GM18873 (cell line): ENCODE data around the gene GLRA3.
"Not testable (repeated sequence)": the region's sequence is repeated elsewhere in the genome, so short reads cannot be mapped to it uniquely, and the experiment has no call there.

Experiments used
- ATAC-seq: cut with Tn5 transposase; IDR thresholded peaks from one replicate; pipeline ENCODE4 v1.9.1; 2021; ENCODE audit warnings: mild to moderate bottlenecking, moderate library complexity, moderate number of reproducible peaks; ENCODE audit not compliant: unreplicated experiment, low FRiP score

The GLRA3 gene

DNA sequence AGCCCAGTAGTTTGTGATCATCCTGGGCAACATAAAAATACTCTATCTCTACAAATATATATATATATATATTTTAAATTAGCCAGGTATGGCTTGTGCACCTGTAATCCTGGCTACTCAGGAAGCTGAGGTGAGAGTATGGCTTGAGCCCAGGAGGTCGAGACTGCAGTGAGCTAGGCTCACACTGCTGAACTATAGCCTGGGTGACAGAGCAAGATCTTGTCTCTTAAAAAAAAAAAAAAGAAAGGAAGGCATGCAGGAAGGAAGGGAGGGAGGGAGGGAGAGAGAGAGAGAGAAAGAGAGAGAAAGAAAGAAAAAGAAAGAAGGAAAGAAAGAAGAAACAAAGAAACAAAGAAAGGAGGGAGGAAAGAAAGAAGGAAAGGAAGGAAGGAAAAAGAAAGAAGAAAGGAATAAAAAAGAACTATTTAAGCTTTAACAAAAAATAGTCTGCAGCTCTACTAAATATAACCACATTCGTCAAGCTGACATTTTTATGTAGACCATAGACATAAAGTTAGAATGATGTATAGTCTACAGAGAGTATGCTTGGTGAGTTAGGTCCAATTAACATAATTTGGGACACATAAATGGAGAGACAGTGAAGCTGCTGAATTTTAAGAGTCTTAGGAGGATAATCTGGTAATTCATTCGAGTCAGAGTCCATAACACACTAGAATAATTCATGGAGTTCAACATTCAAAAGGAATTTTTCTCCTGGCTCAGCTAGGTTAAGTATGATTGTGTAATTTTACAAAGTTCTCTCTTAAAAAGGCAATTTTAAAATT lies 111.9 kb downstream of the GLRA3 start:
- no peak for ATAC-seq

DNA sequence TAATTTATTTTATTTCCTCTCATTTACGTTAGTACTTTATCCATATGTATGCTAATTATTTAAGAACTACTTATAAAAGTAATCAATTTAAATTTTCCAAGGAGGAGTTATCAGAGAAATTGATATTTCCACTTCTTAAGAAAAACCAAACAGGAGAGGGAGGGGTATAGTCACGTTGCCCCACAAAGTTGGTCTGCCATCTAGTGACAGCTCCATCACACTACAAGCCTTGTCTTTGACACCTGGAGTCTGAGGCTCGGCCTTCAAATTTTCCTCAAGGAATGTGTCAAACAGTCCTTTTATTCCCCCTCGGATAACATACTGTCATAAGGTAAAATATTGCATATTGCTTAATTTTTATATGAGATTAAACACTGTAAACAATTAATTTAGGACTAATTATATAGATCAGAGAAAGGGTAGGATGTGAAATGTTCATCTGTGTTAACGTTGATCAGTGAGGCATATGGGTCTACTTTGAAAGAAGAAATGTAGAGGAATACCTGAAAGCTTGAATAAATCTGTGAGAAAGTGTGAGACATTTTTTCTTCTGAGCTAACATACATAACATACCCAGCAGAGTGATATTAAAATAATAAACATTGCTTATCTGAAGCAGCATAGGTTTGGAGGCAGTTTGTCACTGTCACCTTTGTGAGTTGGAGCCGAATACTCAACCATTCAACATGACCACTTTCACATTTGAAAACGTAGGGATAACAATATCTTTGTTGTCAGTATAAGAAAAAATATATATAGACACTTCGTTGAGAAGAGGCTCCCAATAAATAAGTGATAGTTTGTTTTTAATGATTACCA lies 114.4 kb downstream of the GLRA3 start:
- peak; percentile 67 for ATAC-seq

DNA sequence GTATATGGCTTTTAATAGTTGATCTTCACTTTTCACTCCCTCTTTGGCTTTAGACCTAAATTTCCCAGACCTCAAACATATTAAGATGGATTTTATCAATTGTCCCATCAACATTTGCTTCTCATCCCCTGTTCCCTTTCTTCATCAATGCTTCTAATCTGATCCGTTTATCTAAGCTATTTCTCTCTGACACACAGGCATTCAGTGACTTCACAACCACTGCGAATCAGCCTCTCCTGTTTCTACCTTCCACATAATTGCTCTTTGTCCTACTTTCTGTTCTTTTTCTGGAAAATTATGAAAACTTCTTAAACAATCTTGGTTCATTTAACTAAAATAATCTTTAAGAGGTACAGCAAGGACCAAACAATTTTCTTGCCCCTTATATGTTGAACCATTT lies 115.2 kb downstream of the GLRA3 start:
- ATAC-seq: no peak

DNA sequence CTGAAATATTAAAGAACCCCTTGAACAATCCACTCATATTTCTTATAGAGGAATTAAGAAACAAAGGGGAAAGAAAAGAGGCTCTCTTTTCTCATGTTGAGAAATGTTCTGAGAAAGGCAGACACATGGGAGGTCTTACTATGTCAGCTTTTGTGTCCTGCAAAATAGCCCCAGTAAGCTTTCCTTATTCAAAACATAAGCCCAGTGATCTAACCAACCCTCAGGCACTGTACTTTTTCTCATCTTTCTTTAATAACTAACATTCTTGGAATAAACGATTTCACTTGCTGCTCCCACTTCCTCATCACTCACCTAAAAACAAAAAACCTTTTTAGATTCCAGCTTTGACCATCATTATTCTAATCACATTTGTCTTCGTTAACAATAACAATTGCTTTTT lies 115.9 kb downstream of the GLRA3 start:
- ATAC-seq: no peak

DNA sequence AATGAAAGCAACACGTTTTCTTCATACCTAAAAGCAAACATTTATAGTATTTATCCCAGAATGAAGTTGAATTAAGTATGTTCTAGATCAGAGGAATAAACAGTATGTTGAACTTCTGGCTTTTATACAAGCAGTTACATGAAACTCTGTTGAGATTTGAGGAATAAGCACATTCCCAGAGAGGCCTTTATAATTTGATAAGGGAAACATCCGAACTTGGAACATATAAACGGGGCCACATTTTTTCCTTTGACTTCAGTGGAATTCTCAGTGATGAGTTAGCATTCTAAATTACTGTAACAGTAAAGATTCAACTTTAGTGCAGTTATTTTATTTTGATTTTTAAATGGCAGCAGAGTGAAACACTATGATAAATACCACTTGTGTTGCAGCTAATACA lies 119.5 kb downstream of the GLRA3 start:
- no peak for ATAC-seq

DNA sequence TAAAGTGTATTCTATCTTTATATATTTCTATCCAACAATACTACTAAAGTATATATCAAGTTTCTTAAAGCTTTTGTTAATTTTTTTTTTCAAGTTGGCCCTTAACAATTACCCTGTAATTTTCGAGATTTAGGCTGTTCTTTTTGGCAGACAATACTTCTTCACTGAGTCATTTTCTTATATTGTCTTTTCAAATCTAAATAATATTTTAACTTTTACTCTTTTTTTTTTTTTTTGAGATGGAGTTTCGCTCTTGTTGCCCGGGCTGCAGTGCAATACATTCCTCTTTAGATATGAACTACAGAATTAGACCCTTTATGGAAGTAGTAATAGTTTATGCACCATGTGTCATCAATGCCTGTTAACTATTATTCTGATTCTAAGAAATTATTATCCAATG lies 120.7 kb downstream of the GLRA3 start:
- ATAC-seq: no peak

DNA sequence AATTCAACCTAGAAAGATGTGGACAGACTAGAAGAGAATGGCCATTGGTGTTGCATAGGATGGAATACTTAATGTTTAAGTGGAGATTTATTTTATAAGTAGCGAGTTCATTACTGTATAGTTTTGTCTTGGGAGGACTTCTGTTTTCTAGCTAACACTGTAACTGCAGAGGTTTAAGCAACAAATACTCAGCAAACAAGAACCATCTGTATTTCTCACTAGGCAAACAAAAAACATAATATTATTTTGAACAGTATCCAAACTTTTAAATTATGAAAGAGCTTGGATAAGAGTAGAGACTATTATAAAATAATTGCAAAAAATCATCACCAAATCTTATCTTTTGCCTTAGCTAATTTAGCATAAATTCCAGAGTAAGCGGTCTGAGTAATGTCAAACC lies 121.1 kb downstream of the GLRA3 start:
- no peak for ATAC-seq

DNA sequence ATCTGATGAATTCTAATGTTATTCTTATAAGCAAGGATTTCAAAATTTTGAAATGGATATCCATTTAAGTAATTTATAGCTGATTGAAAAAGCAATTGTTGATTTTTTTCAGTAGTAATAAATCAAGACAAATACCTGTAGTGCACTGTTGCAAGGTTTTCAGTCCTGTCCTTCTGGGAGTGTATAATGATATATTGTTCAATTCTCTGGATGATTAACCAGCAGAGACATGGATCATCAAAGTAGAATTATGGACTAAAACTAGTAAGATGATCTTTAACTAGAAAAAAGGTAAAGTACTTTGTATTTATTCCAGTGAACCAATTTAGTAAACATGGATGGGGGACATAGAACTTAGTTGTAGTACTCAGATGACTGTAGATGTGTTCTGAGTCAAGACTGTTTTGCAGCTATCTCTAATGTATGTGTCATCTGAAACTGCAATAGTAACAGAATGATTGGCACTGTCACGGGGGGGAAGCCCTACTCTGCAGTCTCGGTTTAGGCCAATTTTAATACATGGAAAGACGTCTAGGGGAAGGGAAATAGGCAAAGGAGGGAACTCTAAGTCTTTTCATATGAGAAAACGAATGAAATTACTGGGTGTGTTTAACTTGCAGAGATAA lies 121.9 kb downstream of the GLRA3 start:
- ATAC-seq: peak; percentile 100

DNA sequence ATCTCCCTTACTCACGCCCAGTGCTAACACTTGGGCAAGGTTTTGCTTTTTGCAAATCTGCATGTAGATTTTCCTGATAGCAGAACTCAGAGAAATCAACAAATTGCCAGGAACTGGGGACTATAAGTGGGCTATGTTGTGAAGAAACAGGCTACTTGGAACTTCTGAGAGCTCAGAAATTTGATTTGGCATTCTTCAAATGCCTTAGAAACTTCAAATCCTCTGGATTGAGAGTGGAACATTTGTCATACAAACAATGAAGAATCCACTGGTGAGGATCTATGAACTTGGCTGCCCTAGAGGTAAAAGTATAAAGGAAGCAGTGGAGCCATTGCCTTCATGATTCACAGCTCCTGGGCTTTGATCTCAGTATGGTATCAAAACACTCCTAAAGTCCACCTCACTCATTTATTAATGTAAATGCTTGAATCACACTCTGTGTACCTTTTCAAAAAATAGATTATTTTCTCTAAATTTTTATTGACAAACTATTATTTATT lies 126.0 kb downstream of the GLRA3 start:
- no peak for ATAC-seq

DNA sequence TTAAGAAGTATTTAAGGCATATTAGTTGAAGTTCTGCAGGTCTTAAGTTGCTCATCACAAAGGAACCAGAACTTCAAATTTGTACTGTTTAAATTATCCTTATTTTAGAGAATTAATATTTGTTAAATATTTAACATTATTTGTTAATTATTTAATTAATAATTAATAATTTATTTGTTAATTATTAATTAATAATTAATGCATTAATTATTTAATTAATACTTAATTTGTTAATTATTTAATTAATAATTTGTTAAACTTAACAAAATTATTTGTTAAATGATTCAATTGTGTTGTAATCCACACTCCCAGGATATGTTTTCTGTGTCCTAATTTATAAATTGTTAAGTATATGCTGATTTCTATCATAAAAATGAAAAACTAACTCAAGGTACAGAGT lies 129.4 kb downstream of the GLRA3 start:
- no peak for ATAC-seq

DNA sequence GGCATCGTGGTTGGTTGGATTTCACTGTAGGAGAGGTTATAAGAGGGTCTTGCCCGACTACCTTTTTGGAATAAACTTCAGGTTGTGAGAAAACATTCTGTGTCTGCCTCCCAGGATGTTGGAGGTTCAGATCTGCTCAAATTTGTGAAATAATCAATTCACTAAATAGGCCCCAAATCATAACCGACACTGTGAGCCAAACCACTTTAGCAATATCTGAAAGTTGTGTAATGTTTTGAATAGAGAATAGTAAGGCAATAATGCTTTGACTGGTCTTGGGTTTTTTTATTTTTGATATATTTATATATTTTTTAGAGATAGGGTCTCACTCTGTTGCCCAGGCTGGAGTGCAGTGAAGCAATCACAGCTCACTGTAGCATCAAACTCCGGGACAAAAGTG lies 131.2 kb downstream of the GLRA3 start:
- no peak for ATAC-seq

DNA sequence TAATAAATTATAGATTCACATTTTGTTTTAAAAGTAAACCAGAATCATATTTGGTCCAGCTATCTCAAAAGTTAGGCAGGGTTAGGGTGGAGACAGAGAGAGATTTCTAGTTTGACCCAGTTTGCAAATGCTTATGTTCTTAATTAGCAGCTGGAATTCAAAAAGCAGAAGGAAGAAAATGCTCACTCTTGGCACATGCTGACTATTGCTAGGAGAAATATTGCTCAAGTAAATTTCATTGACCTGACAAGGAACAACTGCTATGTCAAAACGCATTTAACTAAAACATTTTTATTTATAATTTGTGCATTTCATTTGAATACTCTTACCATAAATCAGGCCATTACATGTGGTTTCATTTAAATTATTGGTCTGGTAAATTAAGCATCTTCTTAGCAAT lies 131.8 kb downstream of the GLRA3 start:
- no peak for ATAC-seq

DNA sequence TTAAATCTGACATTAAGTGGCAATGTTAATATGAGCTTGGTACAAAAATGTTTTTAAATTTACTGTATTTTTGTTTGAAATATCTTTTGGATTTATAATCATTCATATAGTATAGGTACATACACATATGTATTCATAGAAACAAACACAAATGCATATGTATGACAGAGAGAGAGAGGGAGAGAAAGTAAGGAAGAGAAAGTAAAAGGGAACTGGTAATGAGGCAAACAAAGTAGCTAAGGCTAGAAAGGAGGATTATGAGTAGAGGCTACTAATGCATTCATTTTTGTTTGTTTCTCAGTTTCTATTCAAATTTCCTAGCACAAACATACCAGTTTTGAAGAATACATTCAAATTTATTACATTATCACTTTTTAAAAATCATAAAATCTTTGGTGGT lies 132.4 kb downstream of the GLRA3 start:
- no peak for ATAC-seq

DNA sequence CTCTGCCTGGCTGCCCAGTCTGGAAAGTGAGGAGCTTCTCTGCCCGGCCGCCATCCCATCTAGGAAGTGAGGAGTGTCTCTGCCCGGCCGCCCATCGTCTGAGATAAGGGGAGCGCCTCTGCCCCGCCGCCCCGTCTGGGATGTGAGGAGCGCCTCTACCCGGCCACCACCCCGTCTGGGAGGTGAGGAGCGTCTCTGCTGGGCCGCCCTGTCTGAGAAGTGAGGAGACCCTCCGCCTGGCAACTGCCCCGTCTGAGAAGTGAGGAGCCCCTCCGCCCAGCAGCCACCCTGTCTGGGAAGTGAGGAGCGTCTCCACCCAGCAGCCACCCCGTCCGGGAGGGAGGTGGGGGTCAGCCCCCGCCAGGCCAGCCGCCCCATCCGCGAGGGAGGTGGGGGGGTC lies 137.2 kb downstream of the GLRA3 start:
- not testable (repeated sequence) for ATAC-seq

DNA sequence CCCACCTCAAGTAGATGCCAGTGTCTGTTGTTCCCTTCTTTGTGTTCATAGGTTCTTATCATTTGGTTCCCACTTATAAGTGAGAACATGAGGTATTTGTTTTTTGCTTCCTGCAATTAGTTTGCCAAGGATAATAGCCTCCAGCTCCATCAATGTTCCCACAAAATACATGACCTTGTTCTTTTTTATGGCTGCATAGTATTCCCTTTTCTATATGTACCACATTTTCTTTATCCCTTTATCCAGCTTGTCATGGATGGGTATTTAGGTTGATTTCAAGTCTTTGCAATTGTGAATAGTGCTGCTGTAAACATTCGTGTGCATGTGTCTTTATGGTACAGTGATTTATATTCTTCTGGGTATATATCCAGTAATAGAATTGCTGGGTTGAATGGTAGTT lies 138.4 kb downstream of the GLRA3 start:
- ATAC-seq: no peak

DNA sequence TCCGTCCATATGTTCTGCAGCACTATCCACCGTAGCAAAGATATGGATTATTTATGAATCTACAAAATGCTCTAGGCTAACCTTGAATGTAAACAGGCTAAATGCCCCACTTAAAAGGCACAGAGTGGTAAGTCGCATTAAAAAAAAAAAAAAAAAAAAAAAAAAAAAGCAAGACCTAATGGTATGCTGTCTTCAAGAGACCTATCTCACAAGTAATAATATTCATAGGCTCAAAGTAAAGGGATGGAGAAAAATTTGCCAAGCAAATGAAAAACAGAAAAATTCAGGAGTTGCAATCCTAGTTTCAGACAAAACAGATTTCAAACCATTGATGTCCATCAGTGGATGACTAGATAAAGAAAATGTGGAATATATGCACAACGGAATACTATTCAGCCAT lies 139.4 kb downstream of the GLRA3 start:
- no peak for ATAC-seq

DNA sequence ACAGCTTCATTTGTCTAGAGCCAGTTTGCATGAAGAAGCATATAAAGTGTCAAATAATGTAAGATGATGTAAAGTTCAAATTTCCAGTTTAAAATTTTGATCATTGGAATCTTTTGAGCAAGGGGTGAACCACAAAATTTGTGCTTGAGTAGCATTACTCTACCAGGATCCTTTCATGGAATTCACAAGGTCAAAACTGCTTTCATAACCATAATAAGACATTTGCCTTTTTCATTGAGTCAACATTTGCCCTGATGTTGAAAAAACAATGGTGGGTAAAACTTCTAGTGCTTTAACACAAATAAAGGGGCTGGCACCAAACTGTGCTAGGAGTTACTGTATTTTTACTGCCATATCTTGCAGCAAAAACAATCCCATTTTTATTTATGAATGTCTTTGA lies 142.2 kb downstream of the GLRA3 start:
- ATAC-seq: no peak

DNA sequence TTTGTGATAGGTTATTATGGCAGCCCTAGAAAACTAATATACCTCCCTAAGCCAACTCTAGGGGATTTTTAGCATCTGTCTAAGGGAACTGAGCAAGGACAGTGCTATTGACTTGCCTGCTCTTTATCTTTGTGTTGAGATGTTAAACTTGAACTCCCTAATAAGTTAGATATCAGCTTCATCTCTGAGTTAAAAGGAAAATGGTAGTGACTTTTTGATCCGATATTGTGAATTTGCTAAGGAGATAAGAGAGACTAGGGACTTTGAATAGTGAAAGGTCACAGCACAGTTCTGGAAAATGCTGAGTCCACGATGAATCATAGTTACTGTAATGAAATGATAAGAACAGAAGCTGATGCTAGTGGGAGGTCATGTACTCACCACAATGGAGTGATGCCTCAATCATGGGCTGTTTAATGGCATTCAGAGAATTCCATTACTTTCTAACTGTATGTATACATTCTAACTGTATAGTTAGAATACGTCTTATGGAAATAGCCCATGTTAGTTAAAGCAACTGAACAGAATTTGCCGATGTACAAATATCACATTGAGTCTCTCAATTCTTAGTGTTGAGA lies 147.2 kb downstream of the GLRA3 start:
- ATAC-seq: no peak

DNA sequence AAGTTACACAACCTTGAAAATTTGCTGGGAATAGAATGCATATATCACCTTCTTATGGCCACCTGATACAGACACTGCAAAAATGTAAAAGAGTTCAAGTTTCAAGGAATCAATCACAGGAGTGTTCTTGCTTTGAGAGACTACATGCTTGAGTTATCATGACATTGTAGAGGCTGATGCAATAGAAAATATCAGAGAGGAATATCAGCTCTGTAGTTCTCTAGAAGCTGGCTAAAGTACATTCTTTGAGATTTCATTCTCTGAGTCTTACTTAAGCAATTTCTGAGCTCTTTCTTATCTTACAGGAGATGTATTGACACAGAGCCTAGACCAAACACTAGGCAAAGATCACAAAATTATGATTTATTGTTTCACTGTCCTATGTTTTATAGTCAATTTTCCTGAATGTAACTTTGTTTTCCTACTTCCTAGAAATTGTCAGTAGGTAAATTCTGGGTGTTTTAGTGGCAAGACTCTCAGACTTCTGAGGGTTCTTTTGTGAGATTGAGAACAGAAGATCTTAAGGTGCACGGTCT lies 154.7 kb downstream of the GLRA3 start:
- ATAC-seq: no peak

DNA sequence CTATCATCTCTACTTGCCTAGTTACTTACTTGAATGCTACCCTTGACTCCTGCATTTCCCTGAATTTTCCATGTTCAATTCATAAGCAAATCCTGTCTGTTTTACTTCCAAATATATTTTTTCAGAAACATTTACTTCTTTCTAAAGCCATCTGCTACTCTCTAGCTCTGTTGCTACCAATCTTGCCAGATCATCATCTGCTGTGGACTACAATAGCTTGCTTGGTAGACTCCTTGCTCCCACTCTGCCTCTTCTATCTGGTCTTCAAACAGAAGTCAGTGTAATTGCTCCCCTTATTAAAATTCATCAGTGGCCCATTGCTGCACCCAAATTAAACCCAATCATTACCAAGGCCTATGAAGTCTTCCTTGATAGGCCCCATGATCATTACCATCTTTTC lies 155.2 kb downstream of the GLRA3 start:
- ATAC-seq: no peak

DNA sequence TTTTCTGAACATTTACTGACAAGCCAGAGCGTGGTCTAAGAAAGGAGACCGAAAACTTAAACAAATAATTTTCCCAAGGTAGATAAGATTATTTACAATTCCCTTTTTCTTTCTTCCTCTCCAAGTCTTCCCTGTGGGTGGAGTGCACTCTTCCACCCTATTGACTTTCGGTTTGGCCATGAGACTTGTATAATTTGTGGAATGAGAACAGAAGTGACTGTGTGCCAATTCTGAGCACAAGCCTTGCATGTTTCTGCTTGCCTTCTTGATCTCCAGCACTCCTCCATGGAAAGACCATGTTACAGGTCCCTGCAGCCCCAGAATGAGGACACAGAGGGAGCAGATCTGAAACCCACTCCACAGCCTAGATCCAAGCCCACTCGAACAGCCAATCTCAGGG lies 156.8 kb downstream of the GLRA3 start:
- ATAC-seq: no peak
